HG03139 (cell line): ENCODE results near the gene HNRNPF.
"Not testable (repeated sequence)": the region's sequence is repeated elsewhere in the genome, so short reads cannot be mapped to it uniquely, and the experiment has no call there.

Experiments
- ATAC-seq: cut with Tn5 transposase; IDR thresholded peaks from one replicate; pipeline ENCODE4 v1.9.1; 2021; ENCODE audit not compliant: unreplicated experiment

Gene HNRNPF

GRCh38 chr10:43396928-43397624, 11.9 kb downstream of the HNRNPF start:
- peak; percentile 86 for ATAC-seq

DNA sequence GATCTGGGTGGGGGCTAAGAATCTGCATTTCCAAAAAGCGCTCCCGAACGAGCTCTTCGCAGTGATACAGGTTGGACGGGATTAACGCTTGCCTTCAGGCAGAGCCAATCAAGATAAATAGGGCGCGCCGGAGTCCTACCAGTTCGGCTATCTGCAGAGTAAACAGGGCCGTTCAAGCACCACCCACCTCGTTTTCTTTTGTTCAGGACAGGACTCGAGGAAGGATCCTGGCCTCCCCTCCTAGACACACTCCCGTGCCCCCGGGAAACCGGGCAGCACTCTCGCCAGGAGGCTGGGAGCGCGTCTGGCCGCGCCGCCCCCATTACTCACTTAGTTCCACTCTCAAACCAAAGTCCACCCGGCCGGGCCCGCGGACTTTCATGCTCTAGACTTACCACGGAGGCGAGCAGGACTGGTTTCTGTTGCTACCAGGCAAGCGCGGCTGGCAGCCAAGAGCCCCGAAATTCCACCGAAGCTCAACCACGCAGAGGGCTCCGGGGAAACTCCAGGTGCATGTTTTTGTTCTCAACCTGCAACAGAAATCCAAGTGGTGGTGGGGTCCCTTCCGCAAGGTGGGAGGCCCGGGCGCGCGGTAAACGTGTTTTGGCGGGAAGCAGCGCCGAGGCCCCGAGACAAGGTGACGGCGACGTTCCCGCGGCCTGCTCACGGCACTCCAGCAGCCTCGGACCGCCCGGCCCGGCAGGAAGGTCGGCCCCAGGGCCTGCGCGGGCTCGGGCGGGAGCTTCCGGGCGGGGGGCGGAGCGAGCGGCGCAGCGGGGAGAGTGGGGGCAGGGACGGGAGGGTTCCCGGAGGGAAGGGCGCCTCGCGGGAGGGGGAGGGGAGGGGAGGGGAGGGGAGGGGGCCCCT, 12.7 kb downstream of the HNRNPF start:
- peak; percentile 52 for ATAC-seq

DNA sequence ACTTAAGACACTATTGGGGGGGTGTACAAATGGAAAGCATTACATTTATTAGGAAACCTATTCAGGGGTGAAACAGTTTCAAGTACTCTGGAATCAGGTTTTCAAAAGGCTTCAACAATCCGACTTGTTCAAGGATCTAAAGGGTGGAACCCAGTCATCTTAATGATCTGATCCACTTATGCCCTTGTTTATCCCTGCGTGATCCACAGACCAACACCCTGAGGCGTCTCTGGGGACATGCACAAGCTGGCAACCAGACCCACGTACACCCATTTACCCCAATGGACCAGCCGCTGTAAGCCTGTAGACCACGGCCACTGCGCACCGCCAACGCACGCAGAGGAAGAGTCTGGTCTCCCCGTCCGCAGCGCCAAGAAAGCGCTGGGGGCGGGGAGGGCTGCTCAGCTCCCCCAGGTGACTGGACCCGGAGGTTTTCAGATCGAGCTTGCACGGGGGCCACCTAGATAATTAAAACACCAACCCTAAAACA, 13.4 kb downstream of the HNRNPF start:
- ATAC-seq: no peak

DNA sequence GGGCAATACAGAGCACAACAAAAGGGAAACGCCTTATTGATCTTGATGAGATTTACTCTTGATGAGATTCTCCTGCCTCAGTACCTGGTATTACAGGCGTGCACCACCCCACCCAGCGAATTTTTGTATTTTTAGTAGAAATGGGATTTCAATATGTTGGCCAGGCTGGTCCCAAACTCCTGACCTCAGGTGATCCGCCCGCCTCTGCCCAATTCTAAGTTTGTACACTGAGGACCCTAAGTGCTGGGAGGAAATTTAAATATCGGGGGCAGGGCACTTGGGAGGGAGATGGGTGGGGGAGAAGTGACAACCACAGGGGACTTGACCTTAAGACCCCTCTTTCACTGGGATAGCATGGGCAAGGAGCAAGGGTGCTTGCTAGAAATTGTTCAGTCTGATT, 14.1 kb downstream of the HNRNPF start:
- no peak for ATAC-seq

GRCh38 chr10:43393606-43394360, 15.2 kb downstream of the HNRNPF start:
- ATAC-seq: no peak

DNA sequence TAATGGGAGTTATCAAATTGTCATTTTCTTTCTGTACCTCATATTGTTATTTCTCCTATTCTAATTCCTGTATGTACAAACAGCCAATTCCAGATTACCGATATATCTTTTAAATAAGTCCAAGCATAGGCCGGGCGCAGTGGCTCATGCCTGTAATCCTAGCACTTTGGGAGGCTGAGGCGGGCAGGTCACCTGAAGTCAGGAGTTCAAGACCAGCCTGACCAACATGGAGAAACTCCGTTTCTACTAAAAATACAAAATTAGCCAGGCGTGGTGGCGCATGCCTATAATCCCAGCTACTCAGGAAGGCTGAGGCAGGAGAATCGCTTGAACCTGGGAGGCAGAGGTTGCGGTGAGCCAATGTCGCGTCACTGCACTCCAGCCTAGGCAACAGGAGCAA, 15.8 kb downstream of the HNRNPF start:
- ATAC-seq: not testable (repeated sequence)

GRCh38 chr10:43392748-43393147, 16.2 kb downstream of the HNRNPF start:
- ATAC-seq: no peak

GRCh38 chr10:43391496-43391895, 17.5 kb downstream of the HNRNPF start:
- ATAC-seq: no peak

DNA sequence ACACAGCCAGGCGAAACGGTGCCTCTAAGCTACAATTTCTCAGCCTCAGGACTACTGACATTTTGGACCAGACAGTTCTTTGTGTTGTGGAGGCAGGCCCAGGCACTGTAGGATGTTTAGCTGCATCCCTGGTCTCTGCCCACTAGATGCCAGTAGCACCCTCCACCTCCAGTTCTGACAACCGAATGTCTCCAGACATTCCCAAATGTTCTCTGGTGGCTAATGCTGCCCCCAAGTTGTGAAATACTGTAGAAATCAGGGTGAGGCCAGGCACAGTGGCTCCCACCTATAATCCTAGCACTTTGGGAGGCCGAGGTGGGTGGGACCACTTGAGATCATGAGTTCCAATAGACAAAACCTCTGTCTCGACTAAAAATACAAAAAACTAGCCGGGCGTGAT, 18.2 kb downstream of the HNRNPF start:
- ATAC-seq: no peak

- no peak for ATAC-seq
Observed at GRCh38 chr10:43390333-43390732, 18.7 kb downstream of the HNRNPF start.

GRCh38 chr10:43389867-43390266, 19.1 kb downstream of the HNRNPF start:
- ATAC-seq: no peak

DNA sequence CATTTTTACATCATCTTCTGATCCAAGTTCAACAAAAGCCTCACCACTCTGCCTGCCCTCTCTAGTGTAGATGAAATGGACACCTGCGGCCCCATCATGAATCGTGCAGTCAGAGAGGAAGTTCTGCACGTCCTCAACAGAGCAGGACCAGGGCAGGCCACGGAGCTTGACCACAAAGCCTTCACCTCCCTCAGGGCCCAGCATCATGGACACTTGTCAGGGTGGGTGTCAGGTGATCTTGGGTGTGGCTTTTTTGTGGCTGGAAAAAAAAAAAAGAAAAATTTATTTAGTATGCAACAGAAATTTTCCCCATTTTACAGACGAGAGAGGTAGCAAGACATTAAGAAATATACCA, 21.3 kb downstream of the HNRNPF start:
- no peak for ATAC-seq

GRCh38 chr10:43386981-43387677, 21.9 kb downstream of the HNRNPF start:
- no peak for ATAC-seq

- ATAC-seq: no peak
Observed at GRCh38 chr10:43386549-43386948, 22.4 kb downstream of the HNRNPF start.

GRCh38 chr10:43385412-43386004, 23.5 kb downstream of the HNRNPF start:
- no peak for ATAC-seq

DNA sequence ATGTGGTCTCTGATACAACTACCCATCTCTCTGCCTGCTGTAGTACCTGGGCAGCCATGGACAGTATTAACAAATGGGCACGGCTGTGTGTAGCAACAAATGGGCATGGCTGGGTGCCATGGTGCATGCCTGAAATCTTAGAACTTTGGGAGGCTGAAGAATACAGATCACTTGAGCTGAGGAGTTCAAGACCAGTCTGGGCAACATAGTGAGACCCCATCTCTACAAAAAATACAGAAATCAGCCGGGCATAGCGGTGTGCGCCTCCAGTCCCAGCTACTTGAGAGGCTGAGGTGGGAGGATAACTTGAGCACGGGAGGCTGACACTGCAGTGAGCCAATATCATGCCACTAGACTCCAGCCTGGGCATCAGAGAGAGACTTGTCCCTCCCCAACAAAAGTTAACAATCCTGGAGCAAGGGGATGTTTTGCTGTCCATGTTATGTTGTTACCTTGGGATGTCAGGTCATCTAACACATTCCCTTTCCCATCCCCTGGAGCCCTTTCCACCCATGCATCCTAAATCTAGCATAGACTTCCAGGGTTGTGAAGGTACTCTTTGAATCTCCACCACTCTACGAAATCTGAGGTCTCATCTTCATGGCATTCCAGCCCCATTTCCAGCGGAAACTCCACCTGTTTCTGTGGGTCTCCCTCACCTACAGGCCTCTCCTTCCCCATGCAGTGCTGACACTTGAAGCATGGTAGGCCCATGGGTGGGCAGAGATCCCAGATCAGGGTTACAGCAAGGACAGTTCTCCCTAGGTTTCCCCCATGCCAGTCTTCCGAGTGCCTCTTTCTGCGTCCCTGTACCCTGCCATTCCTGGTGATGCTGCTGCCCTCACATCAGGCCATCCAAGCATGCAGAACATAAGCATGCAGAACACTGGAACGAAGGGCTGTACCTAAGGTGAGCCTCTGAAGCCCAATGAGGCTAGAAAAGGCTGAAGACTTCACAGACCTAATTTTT, 24.4 kb downstream of the HNRNPF start:
- ATAC-seq: no peak

- no peak for ATAC-seq
Observed at GRCh38 chr10:43383204-43383971, 25.6 kb downstream of the HNRNPF start.

DNA sequence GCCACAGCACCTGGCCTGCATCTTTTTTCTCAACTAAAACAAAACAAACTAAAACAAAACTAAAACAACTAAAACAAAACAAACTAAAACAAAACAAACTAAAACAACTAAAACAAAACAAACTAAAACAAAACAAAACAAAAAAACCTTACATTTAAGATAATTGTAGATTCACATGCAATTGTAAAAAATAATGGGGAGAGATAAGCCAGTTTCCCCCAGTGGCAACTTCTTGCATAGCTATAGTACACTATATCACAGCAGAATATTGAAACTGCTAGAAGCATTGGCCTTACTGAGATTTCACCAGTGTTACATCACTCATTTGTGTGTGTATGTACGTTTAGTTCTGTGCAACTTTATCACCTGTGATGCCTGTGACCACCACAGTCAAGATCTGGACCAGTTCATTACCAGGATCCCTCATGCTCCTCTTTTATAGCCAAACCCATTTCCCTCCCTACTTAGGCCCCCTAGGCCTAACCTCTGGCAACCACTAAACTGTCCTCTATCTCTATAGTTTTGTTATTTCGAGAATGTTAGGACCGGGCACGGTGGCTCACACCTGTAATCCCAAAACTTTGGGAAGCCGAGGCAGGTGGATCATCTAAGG, 28.3 kb downstream of the HNRNPF start:
- no peak for ATAC-seq
